ENCODE data around the gene EIF2B4.

Gene EIF2B4

DNA sequence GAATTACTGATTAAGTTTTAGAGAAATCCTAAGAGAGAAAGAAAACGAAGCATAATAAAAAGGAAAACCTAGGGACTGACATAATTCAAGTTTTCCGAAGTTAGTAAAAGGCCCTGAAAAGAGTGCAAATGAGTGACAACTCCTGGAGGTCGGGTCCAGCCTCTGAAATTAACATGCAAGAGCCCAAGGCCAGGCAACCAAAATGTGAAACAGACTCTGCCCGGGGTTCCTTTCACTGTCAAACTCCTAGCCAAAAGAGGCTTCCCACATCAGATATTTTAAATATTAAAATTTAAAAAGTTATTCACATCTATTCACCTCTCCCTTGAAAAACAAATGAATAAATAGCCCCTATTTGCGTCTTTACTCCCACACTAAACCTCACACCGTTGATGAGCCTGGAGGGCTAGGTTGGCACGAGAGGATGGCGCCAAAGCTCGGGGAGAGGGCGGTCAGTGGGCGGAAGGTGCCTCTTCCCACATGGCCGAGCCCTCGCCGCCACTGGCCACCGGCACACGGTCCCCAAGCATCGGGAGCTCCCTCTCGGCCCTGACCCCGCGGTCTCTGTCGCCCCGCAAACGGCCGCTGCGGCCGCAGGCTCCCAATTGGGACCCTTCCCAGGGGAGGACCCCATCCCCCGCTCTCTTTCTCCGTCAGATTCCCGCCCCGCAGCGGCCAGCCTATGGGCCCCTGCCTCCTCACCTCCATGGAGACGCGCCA is 38.6 kb upstream of the EIF2B4 start:
- ChIA-PET CTCF (interaction anchor here (0.9 to 3.0 kb wide), 3 partner anchors 20 to 107 kb away, joined by 3 to 12 read pairs (median 5); partner anchors contain the start of gene NRBP1), POLR2A (interaction anchor here (1.0 to 5.4 kb wide), 20 partner anchors 9 to 273 kb away, joined by 3 to 135 read pairs (median 6); partner anchors contain the start of genes CCDC121, EIF2B4, FNDC4 and GPN1)
- TF ChIP-seq BHLHE40 (IDR thresholded peaks at IDR 0.05; ENCODE audit: borderline replicate concordance) (no peak), SUZ12 (IDR thresholded peaks at IDR 0.05) (no peak), L3MBTL2 (conservative IDR thresholded peaks at IDR 0.05) (peak; percentile 38)
- DNase-seq (ENCODE audit: extremely low spot score) = peak; percentile 29

DNA sequence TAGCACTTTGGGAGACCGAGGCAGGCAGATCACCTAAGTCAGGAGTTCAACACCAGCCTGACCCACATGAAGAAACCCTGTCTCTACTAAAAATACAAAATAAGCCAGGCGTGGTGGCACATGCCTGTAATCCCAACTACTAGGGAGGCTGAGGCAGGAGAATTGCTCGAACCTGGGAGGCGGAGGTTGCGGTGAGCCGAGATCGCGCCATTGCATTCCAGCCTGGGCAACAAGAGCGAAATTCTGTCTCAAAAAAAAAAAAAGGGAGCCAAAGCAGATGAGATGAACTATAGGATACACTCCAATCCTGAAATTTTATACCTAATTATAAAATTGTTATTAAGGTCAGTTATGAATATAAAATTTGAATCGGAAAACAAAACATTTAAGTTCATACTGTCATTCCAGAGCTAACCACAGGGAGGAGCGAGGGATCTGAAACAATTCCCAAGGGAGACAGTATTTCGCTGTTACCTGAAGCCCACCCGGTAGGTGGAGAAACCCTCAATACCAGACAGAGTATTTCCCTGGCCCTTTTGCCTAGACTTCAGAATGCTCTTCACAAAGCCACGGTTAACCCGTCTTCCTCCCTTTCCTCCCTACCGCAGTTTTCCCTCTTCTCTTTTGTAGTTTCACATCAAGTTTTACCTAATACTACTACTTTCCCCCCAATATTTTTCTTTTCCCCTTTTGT is 37.8 kb upstream of the EIF2B4 start:
- TF ChIP-seq CTBP1 (IDR thresholded peaks at IDR 0.05; ENCODE audit: borderline replicate concordance) = peak; percentile 57; the same call in 1 of the 2 replicates
- no peak for TF ChIP-seq ARNT (IDR thresholded peaks at IDR 0.05)
- CTCF ChIA-PET = interaction anchor here (0.6 to 3.0 kb wide), 4 partner anchors 21 to 108 kb away, joined by 3 to 12 read pairs (median 4); partner anchors contain the start of gene NRBP1
- peak; percentile 59 for DNase-seq (ENCODE audit: extremely low spot score)
- POLR2A ChIA-PET = interaction anchor here (0.6 to 5.4 kb wide), 2 partner anchors 22 to 163 kb away, joined by 4 to 135 read pairs; partner anchors contain the start of gene NRBP1

DNA sequence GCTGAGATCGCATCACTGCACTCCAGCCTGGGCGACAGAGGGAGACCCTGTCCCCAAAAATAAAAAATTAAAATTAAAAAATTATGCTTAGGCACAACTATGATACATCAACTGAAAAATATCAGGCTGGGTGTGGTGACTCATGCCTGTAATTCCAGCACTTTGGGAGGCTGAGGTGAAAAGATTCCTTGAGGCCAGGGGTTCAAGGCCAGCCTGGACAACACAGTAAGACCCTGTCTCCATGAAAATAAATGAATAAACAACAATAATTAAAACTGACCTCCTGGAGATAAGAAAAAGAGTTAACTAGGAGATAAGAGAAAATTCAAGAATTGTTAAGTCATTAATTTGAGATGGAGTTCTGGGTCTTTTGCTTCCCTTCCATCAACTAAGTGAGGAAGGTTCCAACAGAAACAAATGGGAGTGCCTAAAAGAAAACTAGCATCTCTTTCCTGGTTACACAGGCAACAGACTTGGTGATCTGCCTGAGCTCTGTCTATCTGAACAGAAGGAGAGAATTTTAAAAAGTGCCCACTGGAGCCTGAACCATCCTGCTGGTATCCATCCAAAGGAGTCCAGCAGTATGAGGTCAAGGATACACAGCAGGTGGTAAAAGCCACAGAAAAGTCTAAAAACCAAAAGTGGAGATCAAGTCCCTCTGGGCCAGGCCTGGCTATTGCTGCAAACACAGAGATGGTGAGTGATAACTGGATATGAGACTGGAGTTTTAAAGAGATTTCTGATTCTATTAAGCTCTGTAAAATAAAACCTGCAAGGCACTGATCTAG is 30.4 kb upstream of the EIF2B4 start:
- CTCF ChIA-PET = no interaction called here
- POLR2A ChIA-PET = interaction anchor here (1.0 to 1.9 kb wide), 2 partner anchors 9 to 28 kb away, joined by 3 to 8 read pairs; partner anchors contain the start of genes NRBP1 and PPM1G
- TF ChIP-seq LEF1 (IDR thresholded peaks at IDR 0.05; ENCODE audit: borderline replicate concordance) = no peak
- TF ChIP-seq L3MBTL2 (conservative IDR thresholded peaks at IDR 0.05) = no peak
- DNase-seq (ENCODE audit: extremely low spot score) = no peak

DNA sequence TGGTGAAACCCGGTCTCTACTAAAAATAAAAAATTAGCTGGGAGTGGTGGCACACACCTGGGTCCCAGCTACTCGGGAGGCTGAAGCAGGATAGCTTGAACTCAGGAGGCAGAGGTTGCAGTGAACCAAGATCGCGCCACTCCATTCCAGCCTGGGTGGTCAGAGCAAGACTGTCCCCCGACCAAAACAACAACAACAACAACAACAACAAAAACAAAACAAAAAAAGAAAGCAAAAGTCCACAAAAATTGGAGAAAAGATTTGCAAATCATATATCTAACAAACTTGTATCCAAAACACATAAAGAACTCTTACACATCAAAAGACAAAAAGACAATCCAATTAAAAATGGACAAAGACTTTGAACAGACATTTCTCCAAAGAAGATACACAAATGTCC is 28.8 kb upstream of the EIF2B4 start:
- DNase-seq (ENCODE audit: extremely low spot score) = no peak
- ChIA-PET POLR2A (interaction anchor here (2.3 kb wide), 1 partner anchor 10 kb away, joined by 9 read pairs; the partner anchor contains the start of gene PPM1G), CTCF (no interaction called here)
- TF ChIP-seq SUZ12 (IDR thresholded peaks at IDR 0.05) = no peak
- TF ChIP-seq ELF4 (IDR thresholded peaks at IDR 0.05) = no peak
- no peak for TF ChIP-seq TARDBP (IDR thresholded peaks at IDR 0.05)
- TF ChIP-seq HDGF (IDR thresholded peaks at IDR 0.05; ENCODE audit: borderline replicate concordance) = no peak
- no peak for TF ChIP-seq FOXA1 (IDR thresholded peaks at IDR 0.05)
- no peak for TF ChIP-seq NFRKB (IDR thresholded peaks at IDR 0.05)
- TF ChIP-seq, protein P1, sequence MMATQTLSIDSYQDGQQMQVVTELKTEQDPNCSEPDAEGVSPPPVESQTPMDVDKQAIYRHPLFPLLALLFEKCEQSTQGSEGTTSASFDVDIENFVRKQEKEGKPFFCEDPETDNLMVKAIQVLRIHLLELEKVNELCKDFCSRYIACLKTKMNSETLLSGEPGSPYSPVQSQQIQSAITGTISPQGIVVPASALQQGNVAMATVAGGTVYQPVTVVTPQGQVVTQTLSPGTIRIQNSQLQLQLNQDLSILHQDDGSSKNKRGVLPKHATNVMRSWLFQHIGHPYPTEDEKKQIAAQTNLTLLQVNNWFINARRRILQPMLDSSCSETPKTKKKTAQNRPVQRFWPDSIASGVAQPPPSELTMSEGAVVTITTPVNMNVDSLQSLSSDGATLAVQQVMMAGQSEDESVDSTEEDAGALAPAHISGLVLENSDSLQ (IDR thresholded peaks at IDR 0.05) = no peak
- no peak for TF ChIP-seq SP1 (IDR thresholded peaks at IDR 0.05)
- TF ChIP-seq LEF1 (IDR thresholded peaks at IDR 0.05; ENCODE audit: borderline replicate concordance) = no peak
- TF ChIP-seq ZNF384 (IDR thresholded peaks at IDR 0.05) = no peak

DNA sequence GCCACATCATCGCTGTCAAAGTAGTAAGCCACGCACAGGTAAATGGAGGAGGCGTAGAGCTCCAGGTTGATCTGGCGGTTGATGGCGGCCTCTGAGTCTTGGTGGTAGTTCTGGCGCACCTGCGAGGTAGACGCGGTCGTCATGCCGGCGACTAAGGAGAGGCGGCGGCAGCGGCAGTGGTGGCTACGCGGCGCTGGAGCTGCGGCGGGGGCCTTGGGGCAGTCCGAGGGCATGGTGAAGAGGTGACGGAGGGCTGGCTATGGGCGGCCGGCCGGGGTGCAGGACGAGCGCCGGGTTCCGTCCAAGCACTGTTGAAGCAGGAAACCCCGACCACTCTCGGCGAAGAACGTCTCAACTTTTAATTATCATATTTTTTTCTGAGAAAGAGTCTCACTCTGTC is 23.1 kb upstream of the EIF2B4 start:
- CTCF ChIA-PET = no interaction called here

More for the DNA sequence above, 23.1 kb upstream of the EIF2B4 start:
- DNase-seq (ENCODE audit: extremely low spot score) = no peak
- POLR2A ChIA-PET = no interaction called here
- TF ChIP-seq ARNT (IDR thresholded peaks at IDR 0.05) (no peak), ZNF384 (IDR thresholded peaks at IDR 0.05) (no peak), FOXM1 (IDR thresholded peaks at IDR 0.05; ENCODE audit: borderline replicate concordance) (no peak), LEF1 (IDR thresholded peaks at IDR 0.05; ENCODE audit: borderline replicate concordance) (no peak), TARDBP (IDR thresholded peaks at IDR 0.05) (no peak), NFRKB (IDR thresholded peaks at IDR 0.05) (no peak), FOXA1 (IDR thresholded peaks at IDR 0.05) (no peak), HDGF (IDR thresholded peaks at IDR 0.05; ENCODE audit: borderline replicate concordance) (no peak), BHLHE40 (IDR thresholded peaks at IDR 0.05; ENCODE audit: borderline replicate concordance) (no peak), SP1 (IDR thresholded peaks at IDR 0.05) (no peak), SUZ12 (IDR thresholded peaks at IDR 0.05) (no peak), FOXK2 (IDR thresholded peaks at IDR 0.05) (no peak), ELF4 (IDR thresholded peaks at IDR 0.05) (no peak), L3MBTL2 (conservative IDR thresholded peaks at IDR 0.05) (no peak), CTBP1 (IDR thresholded peaks at IDR 0.05; ENCODE audit: borderline replicate concordance) (no peak)
- TF ChIP-seq, protein P1 (IDR thresholded peaks at IDR 0.05) = no peak
